Natural killer cell treated with Interleukin-12 subunit alpha and Interleukin-12 subunit beta and Interleukin-15 and Interleukin-18, amount 100 ng/mL, for 72 hours (primary cell): ENCODE data around the gene TYW1B. TPM values are rescaled to one million over a fixed set of nuclear protein-coding genes. Genes with fewer than 3 reads are reported as not detected.
A peak's percentile ranks its signal among the peaks of the same experiment; 100 is the strongest.
"Not testable (repeated sequence)": the region's sequence is repeated elsewhere in the genome, so short reads cannot be mapped to it uniquely, and the experiment has no call there.

Source experiments
- ATAC-seq, 2 donors: fragments of 150-1000 bp; cut with Tn5 transposase in 1 of 2; sonication (Bioruptor Pico), chemical (Tn5 transposase) in 1 of 2; 2 replicates each; pipeline ENCODE4 v1.10.0; 2021
- DNase-seq: peaks from one replicate; pipeline ENCODE4 v3.0.0; 2022; ENCODE audit warnings: low spot score
- H3K27ac Mint-ChIP-seq, 2 donors: 1 replicate in 1 of 2; 2 replicates in 1 of 2; pipeline ENCODE4 v1.8.0; 2022; ENCODE audit warnings: mixed read lengths in 2 of 2, mild to moderate bottlenecking in 1 of 2, moderate library complexity in 1 of 2
- H3K27me3 Mint-ChIP-seq, 2 donors: 1 replicate in 1 of 2; 2 replicates in 1 of 2; pipeline ENCODE4 v1.8.0; 2022; ENCODE audit warnings: mixed read lengths in 2 of 2
- H3K36me3 Mint-ChIP-seq: one replicate; pipeline ENCODE4 v1.8.0; 2022; ENCODE audit warnings: mixed read lengths
- H3K4me1 Mint-ChIP-seq, 2 donors: 1 replicate in 1 of 2; 2 replicates in 1 of 2; pipeline ENCODE4 v1.8.0; 2022; ENCODE audit warnings: low read depth in 2 of 2, mixed read lengths in 2 of 2, mild to moderate bottlenecking in 1 of 2
- H3K4me3 Mint-ChIP-seq: one replicate; pipeline ENCODE4 v1.8.0; 2022; ENCODE audit warnings: mixed read lengths
- H3K9me3 Mint-ChIP-seq: 2 replicates; pipeline ENCODE4 v1.8.0; 2022; ENCODE audit warnings: mixed read lengths
- total RNA-seq, 2 donors: library from RNA; stranded (reverse); gene quantifications; one replicate each; pipeline ENCODE4 v1.2.3, GENCODE V29; 2022

Gene TYW1B
- total RNA-seq, 2 donors from 2014 or later = 7.5 to 12.4 TPM

DNA sequence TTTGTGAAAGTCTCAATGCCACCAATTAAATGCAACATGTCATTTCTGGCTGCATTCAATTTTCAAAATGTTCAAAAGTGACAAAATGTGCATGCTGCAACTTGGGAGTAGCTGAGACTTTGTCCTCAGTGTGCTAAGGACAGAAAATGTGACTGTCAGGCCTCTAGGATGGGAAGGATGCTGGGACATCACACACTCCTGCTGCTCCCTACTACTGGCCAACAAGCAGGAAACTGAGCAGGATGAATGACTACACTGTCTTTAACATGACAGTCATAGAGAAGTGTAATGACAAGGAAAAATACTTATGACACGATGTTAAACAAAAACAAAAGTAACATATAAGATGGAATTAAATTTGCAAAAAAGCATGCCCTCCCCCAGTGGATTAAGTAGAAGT is 138.7 kb downstream of the TYW1B start:
- not testable (repeated sequence) for DNase-seq, H3K27me3 Mint-ChIP-seq, H3K9me3 Mint-ChIP-seq, ATAC-seq, H3K4me3 Mint-ChIP-seq
- Mint-ChIP-seq H3K4me1 (peaks cover 19 to 21% of the 10 kb centered on the region in 2 donors), H3K27ac (peak overlapping the region in 1 of 2 donors; percentile 72), H3K36me3 (peaks cover 13% of the 10 kb centered on the region)

GRCh38 chr7:72681211-72681610 is 146.8 kb downstream of the TYW1B start:
- not testable (repeated sequence) for H3K27ac Mint-ChIP-seq, H3K9me3 Mint-ChIP-seq, H3K4me3 Mint-ChIP-seq

GRCh38 chr7:72676880-72677279 is 151.1 kb downstream of the TYW1B start:
- H3K4me3 Mint-ChIP-seq = peak overlapping the region; percentile 30
- not testable (repeated sequence) for DNase-seq, H3K27me3 Mint-ChIP-seq, H3K36me3 Mint-ChIP-seq, H3K4me1 Mint-ChIP-seq, H3K9me3 Mint-ChIP-seq
- peak overlapping the region in 1 of 2 donors; percentile 28 for H3K27ac Mint-ChIP-seq
- ATAC-seq = peak; percentile 71 to 93

More at GRCh38 chr7:72681211-72681610, 146.8 kb downstream of the TYW1B start:
- DNase-seq, H3K36me3 Mint-ChIP-seq, H3K27me3 Mint-ChIP-seq, ATAC-seq: not testable (repeated sequence)
- H3K4me1 Mint-ChIP-seq = peaks cover 8 to 14% of the 10 kb centered on the region in 2 donors

DNA sequence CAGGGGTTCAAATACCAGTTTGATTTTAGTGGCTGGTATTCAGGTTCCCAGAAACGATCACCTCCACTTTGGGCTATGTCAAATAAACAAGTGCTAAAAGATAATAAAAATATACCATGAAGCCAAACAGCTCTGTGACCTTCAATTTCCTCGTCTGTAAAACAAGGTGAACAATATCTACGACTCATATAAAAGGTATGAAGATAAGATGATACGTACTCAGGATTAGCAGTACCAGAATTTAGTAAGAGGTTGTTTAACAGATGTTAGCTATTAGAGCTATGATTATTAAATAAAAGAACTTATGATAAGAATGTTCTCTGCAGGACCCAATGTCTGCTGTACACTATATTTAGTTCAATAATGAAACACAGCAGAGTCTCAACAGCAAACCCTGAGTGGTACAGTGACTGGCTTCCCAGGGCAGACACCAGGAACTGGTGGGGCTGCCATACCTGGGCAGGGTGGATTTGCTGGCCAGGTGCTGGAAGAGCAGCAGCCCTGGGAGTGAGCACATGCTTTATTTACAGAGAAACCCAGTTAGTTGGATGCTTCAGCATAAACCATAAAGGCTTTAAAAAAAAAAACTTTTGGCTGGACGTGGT is 151.8 kb downstream of the TYW1B start:
- not testable (repeated sequence) for H3K4me3 Mint-ChIP-seq, H3K4me1 Mint-ChIP-seq, DNase-seq, H3K9me3 Mint-ChIP-seq, H3K27me3 Mint-ChIP-seq, H3K36me3 Mint-ChIP-seq, ATAC-seq
- H3K27ac Mint-ChIP-seq = peak overlapping the region in 1 of 2 donors; percentile 28

DNA sequence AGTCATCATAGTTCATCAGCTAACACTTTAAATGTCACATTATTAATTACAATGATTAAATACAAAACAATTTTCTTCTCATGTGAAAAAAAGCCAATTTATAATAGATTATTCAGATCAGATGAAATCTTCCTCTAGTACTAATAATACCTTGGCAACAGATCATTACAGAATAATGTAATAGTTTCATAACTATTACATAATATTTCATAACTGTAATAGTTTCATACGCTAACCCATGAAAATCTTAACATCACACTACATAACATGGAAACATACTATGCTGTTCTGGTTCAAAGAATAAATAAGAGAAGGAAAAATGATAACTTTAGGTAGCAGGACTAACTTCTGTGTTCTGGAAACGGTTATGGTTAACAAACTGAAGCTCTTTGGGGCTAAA is 152.3 kb downstream of the TYW1B start:
- H3K9me3 Mint-ChIP-seq, H3K27ac Mint-ChIP-seq, H3K4me1 Mint-ChIP-seq, H3K36me3 Mint-ChIP-seq, ATAC-seq, DNase-seq, H3K27me3 Mint-ChIP-seq, H3K4me3 Mint-ChIP-seq: not testable (repeated sequence)

- Mint-ChIP-seq H3K9me3 (no peaks in the 10 kb centered on the region), H3K4me3 (no peak overlapping the region), H3K27me3 (no peaks in the 10 kb centered on the region), H3K27ac (no peak overlapping the region), H3K4me1 (no peaks in the 10 kb centered on the region), H3K36me3 (peaks cover 4% of the 10 kb centered on the region)
- ATAC-seq = no peak
- DNase-seq = no peak
Observed at GRCh38 chr7:72674394-72674793, 153.6 kb downstream of the TYW1B start.

DNA sequence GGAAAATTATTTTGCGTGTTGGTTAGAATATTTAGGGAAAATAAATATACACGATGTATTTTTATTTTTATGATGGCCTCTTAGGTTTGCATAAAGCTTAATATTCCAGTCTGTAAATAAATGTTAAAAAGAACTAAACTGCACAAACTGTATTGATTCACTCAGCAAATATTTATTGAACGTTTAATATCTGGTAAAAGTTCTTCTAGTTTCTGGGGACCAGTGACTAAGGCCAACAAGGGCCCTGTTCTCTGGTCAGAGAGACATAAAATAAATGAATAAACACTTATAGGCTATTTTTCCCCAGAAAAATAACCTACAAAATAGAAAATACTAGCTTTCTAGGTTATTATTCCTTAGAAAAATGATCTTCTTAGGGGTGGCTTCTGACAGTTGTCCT is 157.2 kb downstream of the TYW1B start:
- not testable (repeated sequence) for H3K36me3 Mint-ChIP-seq, ATAC-seq, DNase-seq, H3K27ac Mint-ChIP-seq, H3K27me3 Mint-ChIP-seq, H3K4me1 Mint-ChIP-seq, H3K4me3 Mint-ChIP-seq, H3K9me3 Mint-ChIP-seq

GRCh38 chr7:72668435-72668834 is 159.6 kb downstream of the TYW1B start:
- not testable (repeated sequence) for H3K9me3 Mint-ChIP-seq, H3K27ac Mint-ChIP-seq, ATAC-seq, H3K4me1 Mint-ChIP-seq, DNase-seq, H3K4me3 Mint-ChIP-seq, H3K36me3 Mint-ChIP-seq, H3K27me3 Mint-ChIP-seq

- DNase-seq, H3K4me3 Mint-ChIP-seq, H3K27me3 Mint-ChIP-seq, H3K36me3 Mint-ChIP-seq, H3K9me3 Mint-ChIP-seq, ATAC-seq, H3K27ac Mint-ChIP-seq, H3K4me1 Mint-ChIP-seq: not testable (repeated sequence)
Observed at GRCh38 chr7:72667049-72667448, 161.0 kb downstream of the TYW1B start.

GRCh38 chr7:72648574-72648973 is 179.4 kb downstream of the TYW1B start:
- H3K4me3 Mint-ChIP-seq, H3K4me1 Mint-ChIP-seq, H3K27ac Mint-ChIP-seq, H3K9me3 Mint-ChIP-seq, H3K27me3 Mint-ChIP-seq, H3K36me3 Mint-ChIP-seq, DNase-seq, ATAC-seq: not testable (repeated sequence)

DNA sequence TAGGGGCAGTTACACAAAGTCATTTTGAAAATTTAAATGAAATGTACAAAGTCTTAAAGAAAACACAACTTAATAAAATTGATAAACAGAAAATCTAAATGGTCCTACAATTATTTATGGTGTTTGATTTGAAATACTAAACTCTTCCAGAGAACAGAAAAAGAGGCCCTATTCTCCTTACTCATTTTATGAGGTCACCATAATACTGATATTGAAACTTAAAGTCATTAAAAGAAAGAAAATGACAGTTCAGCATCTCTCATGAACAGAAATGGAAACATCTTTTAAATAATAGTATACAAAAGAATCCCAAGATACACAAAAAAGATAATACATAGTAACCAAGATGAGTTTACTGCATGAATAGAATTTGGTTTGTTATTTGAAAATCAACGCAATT is 184.3 kb downstream of the TYW1B start:
- H3K4me3 Mint-ChIP-seq, ATAC-seq, DNase-seq, H3K27me3 Mint-ChIP-seq, H3K36me3 Mint-ChIP-seq, H3K4me1 Mint-ChIP-seq, H3K27ac Mint-ChIP-seq, H3K9me3 Mint-ChIP-seq: not testable (repeated sequence)

- H3K27ac Mint-ChIP-seq, H3K4me3 Mint-ChIP-seq, ATAC-seq, H3K4me1 Mint-ChIP-seq, H3K36me3 Mint-ChIP-seq, H3K27me3 Mint-ChIP-seq, H3K9me3 Mint-ChIP-seq, DNase-seq: not testable (repeated sequence)
Observed at GRCh38 chr7:72641485-72642248, 186.3 kb downstream of the TYW1B start.

DNA sequence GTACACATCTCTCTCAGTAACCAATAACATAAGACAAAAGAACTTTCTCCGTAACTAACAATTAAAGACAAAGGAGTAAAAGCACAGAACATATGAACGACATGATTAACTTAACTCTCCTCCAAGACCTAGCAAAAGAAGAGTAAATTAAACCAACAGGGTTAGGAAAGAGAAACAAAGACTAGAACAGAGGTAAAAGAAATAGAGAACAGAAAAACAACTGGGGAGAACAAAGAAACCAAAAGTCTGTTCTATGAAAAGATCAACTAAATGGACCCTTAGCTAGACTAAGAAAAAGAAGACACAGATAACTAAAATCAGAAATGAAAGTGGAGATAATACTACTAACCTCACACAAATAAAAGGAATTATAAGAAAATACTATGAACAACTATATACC is 187.3 kb downstream of the TYW1B start:
- ATAC-seq, DNase-seq, H3K36me3 Mint-ChIP-seq, H3K4me1 Mint-ChIP-seq, H3K4me3 Mint-ChIP-seq, H3K27me3 Mint-ChIP-seq, H3K27ac Mint-ChIP-seq, H3K9me3 Mint-ChIP-seq: not testable (repeated sequence)

GRCh38 chr7:72635273-72635908 is 192.6 kb downstream of the TYW1B start:
- H3K27ac Mint-ChIP-seq, H3K27me3 Mint-ChIP-seq, H3K9me3 Mint-ChIP-seq, H3K36me3 Mint-ChIP-seq, H3K4me1 Mint-ChIP-seq, H3K4me3 Mint-ChIP-seq, ATAC-seq, DNase-seq: not testable (repeated sequence)
